SK-N-SH (cell line): ENCODE measurements around the gene NAGK. TPM values are rescaled to one million over a fixed set of nuclear protein-coding genes. Genes with fewer than 3 reads are reported as not detected.

Experiments
- CTCF ChIA-PET: fragments of 300-600, 350-600 bp; formaldehyde crosslinking; extraction: SDS; loops from one replicate; lab custom pipeline; 2021; lab: Yijun Ruan, JAX
- POLR2A ChIA-PET: fragments of 350-600 bp; sonication (Branson Sonifier 250); formaldehyde crosslinking; extraction: SDS; loops from one replicate; lab custom pipeline; 2020; ENCODE audit warnings: antibody characterized with exemption, inconsistent platforms; lab: Yijun Ruan, JAX
- DNase-seq: peaks from one replicate; pipeline ENCODE4 v3.0.0; 2012
- H2AFZ ChIP-seq: fragments of 200-600 bp; sonication (generic); 2 replicates; pipeline ENCODE4 v1.8.1; 2016; ENCODE audit warnings: antibody characterized with exemption, mild to moderate bottlenecking, low read depth
- H3F3A ChIP-seq: fragments of 200-600 bp; sonication (generic); replicated peaks from 2 replicates; pipeline ENCODE3; 2016; ENCODE audit warnings: antibody characterized with exemption, mild to moderate bottlenecking; ENCODE audit not compliant: insufficient read depth
- H3K27ac ChIP-seq, 2 experiments: fragments of 200-500 bp in 1 of 2; fragments of 200-600 bp in 1 of 2; sonication (Bioruptor generic) in 1 of 2; sonication (generic), shearing (Covaris generic) in 1 of 2; 2 replicates each; pipeline versions ENCODE4 v1.5.1 to v1.6.1; 2014 to 2016; ENCODE audit warnings: low read depth in 2 of 2, inconsistent platforms in 1 of 2, low read length in 1 of 2, mild to moderate bottlenecking in 1 of 2, mixed read lengths in 1 of 2
- H3K27me3 ChIP-seq: fragments of 200-600 bp; sonication (generic), shearing (Covaris generic); 2 replicates; pipeline ENCODE4 v1.6.1; 2016; ENCODE audit warnings: mixed run types; ENCODE audit not compliant: insufficient read depth
- H3K36me3 ChIP-seq, 2 experiments: fragments of 200-500 bp in 1 of 2; fragments of 200-600 bp in 1 of 2; sonication (Bioruptor generic) in 1 of 2; sonication (generic) in 1 of 2; replicated peaks in 1 of 2; 2 replicates each; pipeline versions ENCODE3 to v1.5.1; 2014 to 2016; ENCODE audit warnings: low read length in 1 of 2, mild to moderate bottlenecking in 1 of 2; ENCODE audit not compliant: insufficient read depth in 2 of 2, control insufficient read depth in 1 of 2
- H3K4me1 ChIP-seq, 2 experiments: fragments of 200-500 bp in 1 of 2; fragments of 200-600 bp in 1 of 2; sonication (Bioruptor generic) in 1 of 2; sonication (generic), shearing (Covaris generic) in 1 of 2; 2 replicates each; pipeline versions ENCODE4 v1.5.1 to v1.6.1; 2014 to 2016; ENCODE audit warnings: low read depth in 1 of 2, low read length in 1 of 2, mixed run types in 1 of 2; ENCODE audit not compliant: insufficient read depth in 2 of 2, control insufficient read depth in 1 of 2
- H3K4me2 ChIP-seq: fragments of 200-600 bp; sonication (generic), shearing (Covaris generic); 2 replicates; pipeline ENCODE4 v1.6.1; 2017; ENCODE audit warnings: mixed run types
- H3K4me3 ChIP-seq, 2 experiments: fragments of 200-500 bp in 1 of 2; fragments of 200-600 bp in 1 of 2; sonication (Bioruptor generic) in 1 of 2; sonication (generic), shearing (Covaris generic) in 1 of 2; 2 replicates each; pipeline versions ENCODE4 v1.5.1 to v1.8.1; 2014 to 2016; ENCODE audit warnings: low read depth in 2 of 2, inconsistent platforms in 1 of 2, low read length in 1 of 2, mild to moderate bottlenecking in 1 of 2, mixed read lengths in 1 of 2, moderate library complexity in 1 of 2
- H3K79me2 ChIP-seq: fragments of 200-600 bp; sonication (generic); 2 replicates; pipeline ENCODE4 v1.8.1; 2017; ENCODE audit warnings: mild to moderate bottlenecking; ENCODE audit not compliant: insufficient read depth
- H3K9ac ChIP-seq: fragments of 200-600 bp; sonication (generic); 2 replicates; pipeline ENCODE4 v1.6.1; 2017; ENCODE audit warnings: mixed run types
- H3K9me2 ChIP-seq: fragments of 200-600 bp; sonication (generic); 2 replicates; pipeline ENCODE4 v1.6.1; 2017; ENCODE audit warnings: mixed run types
- H3K9me3 ChIP-seq: fragments of 200-600 bp; sonication (generic); 2 replicates; pipeline ENCODE4 v1.6.1; 2017; ENCODE audit warnings: mixed run types, mild to moderate bottlenecking, moderate library complexity
- H4K20me1 ChIP-seq: fragments of 200-600 bp; sonication (generic); 2 replicates; pipeline ENCODE4 v1.6.1; 2017; ENCODE audit warnings: mild to moderate bottlenecking, mixed run types; ENCODE audit not compliant: insufficient read depth
- ELF1 ChIP-seq: IDR thresholded peaks from 2 replicates; pipeline ENCODE4 v1.4.0; 2012
- FOXM1 ChIP-seq: IDR thresholded peaks from 2 replicates; pipeline ENCODE4 v1.4.0; 2012; ENCODE audit warnings: low read depth, mild to moderate bottlenecking
- GATA2 ChIP-seq: sonication (generic); formaldehyde crosslinking; IDR thresholded peaks from 2 replicates; pipeline ENCODE4 v1.5.0; 2020; ENCODE audit warnings: mild to moderate bottlenecking, missing genetic modification reagents
- MEF2A ChIP-seq: IDR thresholded peaks from 2 replicates; pipeline ENCODE4 v1.4.0; 2012; ENCODE audit warnings: low read depth, borderline replicate concordance
- MXI1 ChIP-seq: IDR thresholded peaks from 2 replicates; pipeline ENCODE4 v1.6.1; 2012; ENCODE audit warnings: mild to moderate bottlenecking, low read depth, low read length, improper control_type of control experiment
- RAD21 ChIP-seq: IDR thresholded peaks from 2 replicates; pipeline ENCODE4 v1.6.1; 2012; ENCODE audit warnings: mild to moderate bottlenecking, low read length
- RFX5 ChIP-seq: IDR thresholded peaks from 2 replicates; pipeline ENCODE4 v1.6.1; 2012; ENCODE audit warnings: mild to moderate bottlenecking, improper control_type of control experiment, low read length
- SMC3 ChIP-seq: IDR thresholded peaks from 2 replicates; pipeline ENCODE4 v1.6.1; 2012; ENCODE audit warnings: low read depth, low read length, improper control_type of control experiment
- TEAD4 ChIP-seq: IDR thresholded peaks from 2 replicates; pipeline ENCODE4 v1.4.0; 2012; ENCODE audit warnings: mild to moderate bottlenecking, borderline replicate concordance; ENCODE audit not compliant: insufficient read depth
- YY1 ChIP-seq: IDR thresholded peaks from 2 replicates; pipeline ENCODE4 v1.4.0; 2012; ENCODE audit warnings: low read depth, mild to moderate bottlenecking
- WGBS: methylation state at CpG from one replicate; pipeline ENCODE4 v1.1.6; 2017; ENCODE audit warnings: low lambda C conversion rate; 5-methylcytosine and 5-hydroxymethylcytosine counted together
- polyA plus RNA-seq, 3 experiments: library from polyadenylated mRNA; depleted of rRNA; stranded (reverse); fragments of >200 nt; gene quantifications; 2 replicates each; pipeline ENCODE4 v1.2.3, GENCODE V29; 2012
- TF ChIP-seq, protein P1 (sequence below): IDR thresholded peaks from 2 replicates; pipeline ENCODE4 v1.4.0; 2012; ENCODE audit warnings: low read depth, borderline replicate concordance

The NAGK gene
- polyA plus RNA-seq, 1 of the 3 experiments (the other 2 are of a cell fraction), result 83.6 TPM

DNA sequence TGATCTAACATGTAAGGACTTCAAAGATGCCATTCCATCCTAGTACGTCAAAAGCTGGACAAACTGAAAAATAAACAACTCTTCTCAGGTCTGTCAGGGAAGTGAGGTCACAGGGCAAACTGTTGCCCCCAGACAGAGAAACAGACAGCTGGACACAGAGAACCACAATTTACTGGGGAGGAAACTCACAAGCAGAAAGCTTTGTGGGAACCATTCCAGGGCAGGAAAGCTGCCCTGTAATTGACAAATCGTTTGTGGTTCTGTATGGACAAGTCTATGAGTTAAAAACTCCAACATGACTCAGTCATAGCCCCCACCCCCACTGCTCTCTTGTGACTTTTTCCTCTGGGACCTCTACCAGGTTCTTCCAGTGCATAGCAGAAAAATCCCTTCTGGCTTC is 33.2 kb downstream of the NAGK start:
- POLR2A ChIA-PET, result no interaction called here
- Histone ChIP-seq H3K4me1 (no peaks in the 10 kb centered on the region), H3K9ac (no peak overlapping the region), H3F3A (no peaks in the 10 kb centered on the region), H4K20me1 (no peaks in the 10 kb centered on the region), H3K4me3 (no peak overlapping the region), H3K4me2 (no peak overlapping the region), H3K79me2 (no peaks in the 10 kb centered on the region), H3K36me3 (no peaks in the 10 kb centered on the region), H3K27me3 (no peaks in the 10 kb centered on the region), H2AFZ (no peak overlapping the region), H3K9me3 (no peaks in the 10 kb centered on the region), H3K9me2 (no peaks in the 10 kb centered on the region), H3K27ac (0 out of 4 replicates have a peak overlapping the region, but pooled peaks of 1 of the 2 experiments have one; percentile 4)
- 40% methylated on average over 2 of the region's 2 CpGs for WGBS
- CTCF ChIA-PET, result interaction anchor here (1.0 to 2.7 kb wide), 7 partner anchors 9 to 231 kb away, joined by 3 to 24 read pairs (median 4); partner anchors contain the start of gene MPHOSPH10
- DNase-seq, result no peak
- TF ChIP-seq ELF1, result no peak
- no peak for TF ChIP-seq RFX5

DNA sequence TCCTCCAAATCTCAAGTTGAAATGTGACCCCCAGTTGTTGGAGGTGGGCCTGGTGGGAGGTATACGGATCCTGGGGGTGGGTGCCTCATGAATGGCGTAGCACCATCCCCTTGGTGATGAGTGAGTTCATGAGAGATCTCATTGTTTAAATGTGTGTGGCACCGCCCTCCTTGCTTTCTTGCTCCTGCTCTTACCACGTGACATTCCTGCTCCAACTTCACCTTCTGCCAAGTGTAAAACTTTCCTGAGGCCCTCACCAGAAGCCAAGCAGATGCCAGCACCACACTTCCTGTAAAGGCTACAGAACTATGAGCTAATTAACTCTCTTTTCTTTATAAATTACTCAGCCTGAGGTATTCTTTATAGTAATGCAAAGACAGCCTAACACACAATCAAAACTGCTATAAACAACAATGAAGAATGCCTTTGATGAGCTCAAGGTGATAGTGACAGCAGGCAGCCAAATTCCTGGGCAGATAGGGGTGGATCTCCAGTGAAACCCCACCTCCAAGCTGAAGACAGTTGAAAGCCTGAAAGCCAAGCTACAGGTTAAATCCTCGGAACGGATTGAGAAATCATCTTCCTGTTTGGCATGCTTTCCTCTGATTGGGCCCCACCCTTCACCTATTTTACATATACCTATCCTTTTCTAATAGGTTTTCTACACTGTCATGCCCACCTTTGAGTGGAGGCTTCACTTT is 34.7 kb downstream of the NAGK start:
- H3K27ac ChIP-seq, result no peak overlapping the region
- no peak overlapping the region for H3K4me3 ChIP-seq
- TF ChIP-seq FOXM1 (no peak), GATA2 (CRISPR knock-in tag) (no peak), SMC3 (no peak), ELF1 (no peak), YY1 (no peak), MEF2A (no peak), MXI1 (no peak), TEAD4 (no peak), RAD21 (no peak)
- TF ChIP-seq, protein P1, sequence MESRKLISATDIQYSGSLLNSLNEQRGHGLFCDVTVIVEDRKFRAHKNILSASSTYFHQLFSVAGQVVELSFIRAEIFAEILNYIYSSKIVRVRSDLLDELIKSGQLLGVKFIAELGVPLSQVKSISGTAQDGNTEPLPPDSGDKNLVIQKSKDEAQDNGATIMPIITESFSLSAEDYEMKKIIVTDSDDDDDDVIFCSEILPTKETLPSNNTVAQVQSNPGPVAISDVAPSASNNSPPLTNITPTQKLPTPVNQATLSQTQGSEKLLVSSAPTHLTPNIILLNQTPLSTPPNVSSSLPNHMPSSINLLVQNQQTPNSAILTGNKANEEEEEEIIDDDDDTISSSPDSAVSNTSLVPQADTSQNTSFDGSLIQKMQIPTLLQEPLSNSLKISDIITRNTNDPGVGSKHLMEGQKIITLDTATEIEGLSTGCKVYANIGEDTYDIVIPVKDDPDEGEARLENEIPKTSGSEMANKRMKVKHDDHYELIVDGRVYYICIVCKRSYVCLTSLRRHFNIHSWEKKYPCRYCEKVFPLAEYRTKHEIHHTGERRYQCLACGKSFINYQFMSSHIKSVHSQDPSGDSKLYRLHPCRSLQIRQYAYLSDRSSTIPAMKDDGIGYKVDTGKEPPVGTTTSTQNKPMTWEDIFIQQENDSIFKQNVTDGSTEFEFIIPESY, result no peak
- no peaks in the 10 kb centered on the region for H3K9me2 ChIP-seq
- 58% methylated on average over 6 of the region's 6 CpGs for WGBS
- POLR2A ChIA-PET, result no interaction called here
- no peaks in the 10 kb centered on the region for H4K20me1 ChIP-seq
- no peaks in the 10 kb centered on the region for H3K4me1 ChIP-seq
- no peaks in the 10 kb centered on the region for H3K79me2 ChIP-seq
- CTCF ChIA-PET, result interaction anchor here (0.6 to 1.7 kb wide), 3 partner anchors 11 to 156 kb away, joined by 3 to 4 read pairs (median 3); partner anchors contain the start of gene MPHOSPH10
- H3K9ac ChIP-seq, result no peak overlapping the region
- peaks cover 0 to 2% of the 10 kb centered on the region in 2 experiments for H3K36me3 ChIP-seq
- DNase-seq, result no peak
- no peaks in the 10 kb centered on the region for H3K27me3 ChIP-seq
- no peaks in the 10 kb centered on the region for H3K9me3 ChIP-seq
- no peak overlapping the region for H2AFZ ChIP-seq
- H3K4me2 ChIP-seq, result no peak overlapping the region
- H3F3A ChIP-seq, result no peaks in the 10 kb centered on the region
